ENCODE measurements around the gene RNF212B. TPM values are rescaled to one million over a fixed set of nuclear protein-coding genes. Genes with fewer than 3 reads are reported as not detected.

RNF212B gene
- total and polyA plus RNA-seq, 2 of the 13 experiments (the other 11 are each of a cell fraction or from before 2014, with no cell fraction given), result 0.05 TPM; not detected in 1

GRCh38 chr14:23294734-23295561 is 57.2 kb downstream of the RNF212B start (continued):
- no peak for TF ChIP-seq ZBTB4 (CRISPR knock-in tag; IDR thresholded peaks at IDR 0.05; ENCODE audit: borderline replicate concordance)
- TF ChIP-seq ZNF772 (CRISPR knock-in tag; IDR thresholded peaks at IDR 0.05), result no peak; the same call in 1 of the 2 replicates
- peak; percentile 37 for TF ChIP-seq YY1 (IDR thresholded peaks at IDR 0.05; ENCODE audit: insufficient read depth, insufficient replicate concordance, low read depth, low read length)
- peak; percentile 65; the same call in 1 of the 2 replicates for TF ChIP-seq ZNF317 (CRISPR knock-in tag; IDR thresholded peaks at IDR 0.05)
- TF ChIP-seq ZNF780A (CRISPR knock-in tag; IDR thresholded peaks at IDR 0.05), result no peak
- no peak; the same call in 1 of the 2 replicates for TF ChIP-seq MXD1 (CRISPR knock-in tag; IDR thresholded peaks at IDR 0.05)
- peak; percentile 43; the same call in 1 of the 2 replicates for TF ChIP-seq FOXK2 (IDR thresholded peaks at IDR 0.05)
- TF ChIP-seq XBP1 (CRISPR knock-in tag; IDR thresholded peaks at IDR 0.05), result peak; percentile 66; the same call in 1 of the 2 replicates
- TF ChIP-seq ZNF841 (CRISPR knock-in tag; IDR thresholded peaks at IDR 0.05; ENCODE audit: borderline replicate concordance), result peak; percentile 60
- TF ChIP-seq NR3C1 (CRISPR knock-in tag; IDR thresholded peaks at IDR 0.05), result no peak
- TF ChIP-seq POLR2A (IDR thresholded peaks at IDR 0.05; ENCODE audit: insufficient read depth in 1 of 2, low read depth in 2 of 2, low read length in 2 of 2), result peak in 1 of 2 experiments; percentile 34; a peak in 1 of 4 replicates
- peak; percentile 79 for TF ChIP-seq LCORL (IDR thresholded peaks at IDR 0.05)
- TF ChIP-seq LCORL (CRISPR knock-in tag; IDR thresholded peaks at IDR 0.05), result 0 out of 2 replicates have a peak, but pooled peaks have one; percentile 19
- no peak for TF ChIP-seq FOXP1 (IDR thresholded peaks at IDR 0.05)
- TF ChIP-seq FOXP1 (CRISPR knock-in tag; IDR thresholded peaks at IDR 0.05), result no peak
- no peak for TF ChIP-seq ZNF280B (CRISPR knock-in tag; IDR thresholded peaks at IDR 0.05; ENCODE audit: borderline replicate concordance)
- peak; percentile 59 for TF ChIP-seq ZFY (CRISPR knock-in tag; IDR thresholded peaks at IDR 0.05)
- TF ChIP-seq, protein P1, sequence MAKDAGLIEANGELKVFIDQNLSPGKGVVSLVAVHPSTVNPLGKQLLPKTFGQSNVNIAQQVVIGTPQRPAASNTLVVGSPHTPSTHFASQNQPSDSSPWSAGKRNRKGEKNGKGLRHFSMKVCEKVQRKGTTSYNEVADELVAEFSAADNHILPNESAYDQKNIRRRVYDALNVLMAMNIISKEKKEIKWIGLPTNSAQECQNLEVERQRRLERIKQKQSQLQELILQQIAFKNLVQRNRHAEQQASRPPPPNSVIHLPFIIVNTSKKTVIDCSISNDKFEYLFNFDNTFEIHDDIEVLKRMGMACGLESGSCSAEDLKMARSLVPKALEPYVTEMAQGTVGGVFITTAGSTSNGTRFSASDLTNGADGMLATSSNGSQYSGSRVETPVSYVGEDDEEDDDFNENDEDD (CRISPR knock-in tag; IDR thresholded peaks at IDR 0.05; ENCODE audit: borderline replicate concordance), result no peak
- TF ChIP-seq CC2D1A (CRISPR knock-in tag; IDR thresholded peaks at IDR 0.05), result 0 out of 2 replicates have a peak, but pooled peaks have one; percentile 90
- TF ChIP-seq GATAD2A (CRISPR knock-in tag; IDR thresholded peaks at IDR 0.05), result peak; percentile 53
- TF ChIP-seq AKAP8 (CRISPR knock-in tag; IDR thresholded peaks at IDR 0.05), result no peak; the same call in 1 of the 2 replicates
- TF ChIP-seq, protein P2, sequence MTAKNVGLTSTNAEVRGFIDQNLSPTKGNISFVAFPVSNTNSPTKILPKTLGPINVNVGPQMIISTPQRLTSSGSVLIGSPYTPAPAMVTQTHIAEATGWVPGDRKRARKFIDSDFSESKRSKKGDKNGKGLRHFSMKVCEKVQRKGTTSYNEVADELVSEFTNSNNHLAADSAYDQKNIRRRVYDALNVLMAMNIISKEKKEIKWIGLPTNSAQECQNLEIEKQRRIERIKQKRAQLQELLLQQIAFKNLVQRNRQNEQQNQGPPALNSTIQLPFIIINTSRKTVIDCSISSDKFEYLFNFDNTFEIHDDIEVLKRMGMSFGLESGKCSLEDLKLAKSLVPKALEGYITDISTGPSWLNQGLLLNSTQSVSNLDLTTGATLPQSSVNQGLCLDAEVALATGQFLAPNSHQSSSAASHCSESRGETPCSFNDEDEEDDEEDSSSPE (CRISPR knock-in tag; IDR thresholded peaks at IDR 0.05), result no peak
- 0 out of 2 replicates have a peak, but pooled peaks have one; percentile 38 for TF ChIP-seq ZNF816 (CRISPR knock-in tag; IDR thresholded peaks at IDR 0.05; ENCODE audit: borderline replicate concordance)
- no peak for TF ChIP-seq ZNF747 (CRISPR knock-in tag; IDR thresholded peaks at IDR 0.05; ENCODE audit: borderline replicate concordance)

Measured in HepG2 (cell line).